SHP77 (cell line): ENCODE results near the gene CDKN2A.

Experiments
- DNase-seq, 2 experiments: peaks; one replicate each; lab custom pipeline; 2025; lab: John Stamatoyannopoulos, UW

Gene CDKN2A

DNA sequence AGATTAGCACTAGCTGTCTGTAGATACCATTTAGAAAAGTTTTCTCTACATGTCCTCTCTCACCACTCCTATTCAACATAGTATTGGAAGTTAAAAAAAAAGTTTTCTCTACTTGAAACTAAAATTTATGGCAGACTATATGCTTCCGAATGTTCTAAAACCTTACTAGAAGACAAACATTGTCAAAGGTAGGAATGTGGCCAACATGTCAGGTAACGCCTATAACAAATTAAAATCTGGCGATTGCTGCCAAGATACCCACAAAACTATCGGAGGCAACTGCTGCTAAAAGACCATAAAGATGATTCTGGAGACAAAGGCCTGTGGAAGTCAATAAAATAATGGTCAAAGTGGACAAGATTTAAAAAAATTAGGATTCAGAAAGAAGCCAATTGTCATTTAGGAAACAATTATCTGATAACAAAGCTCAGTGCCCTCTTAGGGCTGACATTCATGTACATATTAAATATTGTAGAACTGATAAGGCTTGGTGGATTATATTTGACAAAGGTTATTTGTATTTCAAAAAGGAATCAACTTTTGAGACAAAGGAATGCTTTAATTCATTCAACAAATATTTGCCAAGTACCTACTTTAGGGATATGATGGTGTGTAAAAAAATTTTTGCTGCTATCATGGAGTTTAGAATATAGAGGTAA is 52.7 kb downstream of the CDKN2A start:
- no peak for DNase-seq

DNA sequence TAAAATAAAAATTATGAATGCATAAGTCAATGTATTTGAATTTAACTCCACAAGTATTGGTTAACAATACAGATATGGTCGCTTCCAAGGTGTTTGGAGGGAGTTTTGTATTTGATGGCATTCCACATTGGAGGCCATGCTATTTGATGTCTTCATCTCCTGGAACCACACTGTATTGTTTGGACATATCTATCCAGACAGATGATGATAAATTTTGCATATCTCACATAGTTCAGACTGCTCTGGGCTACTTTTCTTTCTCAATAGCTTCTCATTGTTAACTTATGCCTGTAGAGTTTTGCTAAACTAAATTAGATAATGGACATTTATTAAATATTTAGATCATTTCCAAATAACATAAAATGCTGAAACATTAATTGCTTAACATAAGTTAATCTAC is 58.0 kb downstream of the CDKN2A start:
- DNase-seq: no peak

- DNase-seq: no peak
These were observed 58.6 kb downstream of the CDKN2A start for GRCh38 chr9:21935631-21936030.

GRCh38 chr9:21933865-21934264 is 60.3 kb downstream of the CDKN2A start:
- DNase-seq: no peak

GRCh38 chr9:21933281-21933680 is 60.9 kb downstream of the CDKN2A start:
- no peak for DNase-seq

DNA sequence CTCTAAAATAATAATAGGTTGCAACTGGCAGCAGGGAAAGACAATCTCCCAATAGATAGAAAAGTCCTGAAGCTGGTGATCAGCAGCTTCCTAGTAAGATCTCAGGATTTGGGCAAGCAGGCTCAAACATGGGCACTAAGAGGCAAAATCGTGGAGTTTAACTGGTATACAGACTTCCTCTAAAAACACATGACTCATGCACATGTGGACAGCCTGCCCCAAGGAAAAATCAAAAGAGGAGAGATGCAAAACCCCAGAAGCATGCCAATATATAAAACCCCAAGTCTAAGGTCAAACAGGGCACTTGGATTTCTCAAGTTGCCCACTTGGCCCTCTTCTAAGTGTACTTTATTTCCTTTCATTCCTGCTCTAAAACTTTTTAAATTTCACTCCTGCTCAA is 62.8 kb downstream of the CDKN2A start:
- no peak for DNase-seq

DNA sequence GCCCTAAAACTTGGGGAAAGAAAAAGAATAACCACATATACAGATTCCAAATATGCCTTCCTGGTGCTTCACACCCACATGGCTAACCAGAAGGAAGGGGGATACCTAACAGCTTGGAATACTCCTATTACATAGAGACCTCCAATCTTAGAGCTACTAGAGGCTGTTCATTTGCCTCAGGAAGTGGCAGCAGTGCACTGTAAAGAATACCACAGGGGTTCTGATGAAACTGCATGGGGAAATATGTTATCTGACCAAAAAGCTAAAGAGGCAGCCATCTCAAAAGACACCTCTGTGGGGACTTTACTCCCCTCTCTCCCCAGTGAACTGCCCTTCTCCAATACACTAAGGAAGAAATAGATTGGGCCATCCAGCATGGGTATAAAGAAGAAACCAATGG is 66.4 kb downstream of the CDKN2A start:
- DNase-seq: no peak

DNA sequence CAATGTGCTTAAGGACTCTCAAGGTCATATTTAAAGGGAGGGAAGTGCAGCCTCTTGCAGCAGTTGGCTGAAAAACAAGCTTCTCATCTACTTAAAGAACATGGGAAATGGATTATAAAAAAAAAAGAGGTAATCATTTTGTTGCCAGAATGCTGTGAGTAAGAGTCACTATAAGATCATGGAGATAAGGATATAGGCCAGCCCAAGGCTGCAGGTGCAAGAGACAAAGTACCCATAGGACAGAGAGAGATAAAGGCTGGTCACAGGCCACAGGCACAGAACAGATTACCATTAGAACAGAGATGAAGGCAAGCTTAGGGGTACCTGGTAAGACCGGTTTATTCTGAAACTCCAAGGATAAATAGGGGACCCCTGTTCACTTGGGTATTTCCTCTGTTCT is 70.5 kb downstream of the CDKN2A start:
- DNase-seq: no peak

DNA sequence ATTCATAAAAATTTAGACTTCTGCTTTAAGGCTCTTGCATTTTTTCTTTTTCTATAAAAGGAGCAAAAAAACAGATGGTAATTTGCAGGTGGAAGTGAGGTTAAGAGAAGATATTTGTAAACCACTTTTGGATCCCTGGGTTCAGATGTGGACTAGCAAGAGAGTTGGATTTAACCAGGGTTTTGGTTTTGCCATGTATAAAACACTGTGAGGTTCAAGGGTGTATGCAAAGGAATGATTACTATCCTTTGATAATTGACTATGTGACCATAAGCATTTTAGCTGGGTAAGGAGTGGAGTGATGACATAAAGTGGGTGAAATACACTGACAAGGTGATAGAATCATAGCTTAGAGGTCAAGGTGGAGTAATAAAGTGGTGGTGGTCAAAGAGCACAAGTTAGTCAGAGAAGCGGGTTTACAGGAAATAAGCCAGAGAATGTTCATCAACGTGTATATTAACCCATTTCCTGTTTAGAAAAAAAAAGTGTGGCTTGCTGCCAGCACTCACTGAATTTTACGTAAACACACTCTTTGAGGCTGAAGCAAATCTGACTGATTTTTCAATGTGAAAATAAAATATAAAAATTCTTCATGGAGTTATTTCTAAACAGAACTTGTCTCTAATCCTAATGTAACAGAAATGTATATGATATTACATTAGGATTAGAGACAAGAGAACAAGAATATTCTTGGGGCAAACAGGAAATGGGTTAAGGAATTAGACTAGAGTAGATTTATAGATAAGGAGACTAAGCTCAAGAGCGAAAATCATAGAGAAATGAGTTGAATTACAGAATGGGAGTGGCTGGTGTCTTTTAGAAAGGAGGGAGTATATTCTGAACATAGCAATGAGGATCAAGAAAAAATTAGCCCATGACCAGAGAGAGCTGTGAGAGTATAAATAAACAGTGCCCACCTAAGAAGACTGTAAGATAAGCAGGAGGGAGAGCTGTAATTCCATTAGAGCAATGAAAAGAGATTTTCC is 74.5 kb downstream of the CDKN2A start:
- no peak for DNase-seq
